Gastrocnemius medialis (tissue), 4 donors: ENCODE measurements around the gene MCOLN1. TPM values are rescaled to one million over a fixed set of nuclear protein-coding genes. Genes with fewer than 3 reads are reported as not detected.

Experiments
- ATAC-seq, 2 donors: fragments of 150-250 bp; one replicate each; pipeline ENCODE4 v1.9.1; 2016
- DNase-seq, 2 donors: peaks; one replicate each; pipeline ENCODE4 v3.0.0-alpha.2; 2019
- H3K27ac ChIP-seq, 4 donors: fragments of 200-600 bp; sonication (generic); 1 replicate in 1 of 4; 2 replicates in 3 of 4; pipeline ENCODE4 v1.5.1; 2016 to 2018; ENCODE audit warnings: mild to moderate bottlenecking in 2 of 4, moderate library complexity in 1 of 4
- H3K27me3 ChIP-seq, 3 donors: fragments of 200-600 bp; sonication (generic) in 2 of 3; 1 replicate in 1 of 3; 2 replicates in 2 of 3; pipeline versions ENCODE4 v1.5.1 to v1.6.0; 2016 to 2019; ENCODE audit warnings: mild to moderate bottlenecking in 1 of 3, moderate library complexity in 1 of 3
- H3K36me3 ChIP-seq, 2 donors: fragments of 200-600 bp; sonication (generic) in 1 of 2; one replicate each; pipeline ENCODE4 v1.5.1; 2017 to 2018
- H3K4me1 ChIP-seq, 2 donors: fragments of 200-600 bp; sonication (generic) in 1 of 2; one replicate each; pipeline ENCODE4 v1.5.1; 2016 to 2017; ENCODE audit warnings: mild to moderate bottlenecking in 2 of 2
- H3K4me3 ChIP-seq, 4 donors: fragments of 200-600 bp; sonication (generic) in 3 of 4; 1 replicate in 1 of 4; 2 replicates in 3 of 4; pipeline ENCODE4 v1.5.1; 2016 to 2019; ENCODE audit warnings: mild to moderate bottlenecking in 2 of 4
- H3K9me3 ChIP-seq, 3 donors: fragments of 200-600 bp; sonication (generic) in 2 of 3; 1 replicate in 1 of 3; 2 replicates in 2 of 3; pipeline ENCODE4 v1.5.1; 2016 to 2019
- POLR2A ChIP-seq, 2 donors: fragments of 450-650 bp; IDR thresholded peaks; one replicate each; pipeline ENCODE4 v1.6.1; 2017; ENCODE audit warnings: antibody characterized with exemption in 2 of 2, mild to moderate bottlenecking in 2 of 2, moderate library complexity in 2 of 2
- in situ Hi-C, 4 donors: fragments of 200-750 bp; cut with MboI; loops; one replicate each; pipeline versions ENCODE4 v1.15.0 to v1.8.0; 2017; ENCODE audit warnings: low sequenced_read_pairs in 4 of 4
- intact Hi-C: fragments of 100-400 bp; cut with DNase I; formaldehyde crosslinking; loops from one replicate; pipeline ENCODE4 v1.15.1; 2023; ENCODE audit warnings: low total_unique reads
- total RNA-seq, 4 donors: library from RNA; depleted of rRNA; stranded (reverse); fragments of >200 nt; gene quantifications; one replicate each; pipeline versions ENCODE4 v1.1.0 to v1.2.3, GENCODE V29; 2016
- TF ChIP-seq, protein P1 (sequence below), 5 experiments: fragments of 450-650 bp in 3 of 5; fragments of 200-600 bp in 2 of 5; sonication (generic) in 2 of 5; IDR thresholded peaks in 4 of 5; conservative IDR thresholded peaks in 1 of 5; 1 replicate in 4 of 5; 2 replicates in 1 of 5; pipeline ENCODE4 v1.5.1; 2016 to 2019; ENCODE audit warnings: antibody characterized with exemption in 5 of 5, mild to moderate bottlenecking in 3 of 5, moderate library complexity in 3 of 5

The MCOLN1 gene
- total RNA-seq, 4 donors from 2014 or later: 9.2 to 13.6 (median 11.5) TPM

DNA sequence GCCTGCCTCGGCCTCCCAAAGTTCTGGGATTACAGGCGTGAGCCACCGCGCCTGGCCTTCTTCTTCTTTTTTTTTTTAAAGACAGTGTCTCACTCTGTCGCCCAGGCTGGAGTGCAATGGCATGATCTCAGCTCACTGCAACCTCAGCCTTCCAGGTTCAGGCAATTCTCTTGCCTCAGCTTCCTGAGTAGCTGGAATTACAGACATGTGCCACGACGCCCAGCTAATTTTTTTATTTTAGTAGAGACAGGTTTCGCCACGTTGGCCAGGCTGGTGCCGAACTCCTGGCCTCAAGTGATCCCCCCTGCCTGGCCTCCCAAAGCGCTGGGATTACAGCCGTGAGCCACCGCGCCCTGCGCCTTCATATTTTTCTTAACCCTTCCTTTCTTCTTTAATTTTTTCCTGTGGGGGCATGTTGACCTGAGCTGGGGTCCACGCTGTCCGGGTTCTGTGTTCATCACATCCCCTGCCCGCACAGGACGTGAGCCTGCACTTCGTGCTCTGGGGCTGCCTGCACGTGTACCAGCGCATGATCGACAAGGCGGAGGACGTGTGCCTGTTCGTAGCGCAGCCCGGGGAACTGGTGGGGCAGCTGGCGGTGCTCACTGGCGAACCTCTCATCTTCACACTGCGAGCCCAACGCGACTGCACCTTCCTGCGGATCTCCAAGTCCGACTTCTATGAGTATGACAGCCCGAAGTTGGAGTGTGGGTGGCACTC, 27.2 kb downstream of the MCOLN1 start:
- Histone ChIP-seq H3K9me3 (no peaks in the 10 kb centered on the region), H3K27me3 (no peaks in the 10 kb centered on the region), H3K36me3 (peaks cover 0 to 17% of the 10 kb centered on the region in 2 donors), H3K27ac (no peak overlapping the region), H3K4me1 (no peaks in the 10 kb centered on the region), H3K4me3 (no peak overlapping the region)
- intact Hi-C loops (no loop called here), in situ Hi-C loops (loop anchor here in 1 of 4 donors (25.0 kb wide), 1 partner anchor 162 kb away; no protein-coding TSS in a partner anchor)
- no peak for TF ChIP-seq POLR2A (IDR thresholded peaks at IDR 0.05)
- TF ChIP-seq, protein P1, sequence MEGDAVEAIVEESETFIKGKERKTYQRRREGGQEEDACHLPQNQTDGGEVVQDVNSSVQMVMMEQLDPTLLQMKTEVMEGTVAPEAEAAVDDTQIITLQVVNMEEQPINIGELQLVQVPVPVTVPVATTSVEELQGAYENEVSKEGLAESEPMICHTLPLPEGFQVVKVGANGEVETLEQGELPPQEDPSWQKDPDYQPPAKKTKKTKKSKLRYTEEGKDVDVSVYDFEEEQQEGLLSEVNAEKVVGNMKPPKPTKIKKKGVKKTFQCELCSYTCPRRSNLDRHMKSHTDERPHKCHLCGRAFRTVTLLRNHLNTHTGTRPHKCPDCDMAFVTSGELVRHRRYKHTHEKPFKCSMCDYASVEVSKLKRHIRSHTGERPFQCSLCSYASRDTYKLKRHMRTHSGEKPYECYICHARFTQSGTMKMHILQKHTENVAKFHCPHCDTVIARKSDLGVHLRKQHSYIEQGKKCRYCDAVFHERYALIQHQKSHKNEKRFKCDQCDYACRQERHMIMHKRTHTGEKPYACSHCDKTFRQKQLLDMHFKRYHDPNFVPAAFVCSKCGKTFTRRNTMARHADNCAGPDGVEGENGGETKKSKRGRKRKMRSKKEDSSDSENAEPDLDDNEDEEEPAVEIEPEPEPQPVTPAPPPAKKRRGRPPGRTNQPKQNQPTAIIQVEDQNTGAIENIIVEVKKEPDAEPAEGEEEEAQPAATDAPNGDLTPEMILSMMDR (IDR thresholded peaks at IDR 0.05 in 4 of 5, conservative IDR thresholded peaks at IDR 0.05 in 1 of 5): no peak
- DNase-seq (no peak), ATAC-seq (no peak)

DNA sequence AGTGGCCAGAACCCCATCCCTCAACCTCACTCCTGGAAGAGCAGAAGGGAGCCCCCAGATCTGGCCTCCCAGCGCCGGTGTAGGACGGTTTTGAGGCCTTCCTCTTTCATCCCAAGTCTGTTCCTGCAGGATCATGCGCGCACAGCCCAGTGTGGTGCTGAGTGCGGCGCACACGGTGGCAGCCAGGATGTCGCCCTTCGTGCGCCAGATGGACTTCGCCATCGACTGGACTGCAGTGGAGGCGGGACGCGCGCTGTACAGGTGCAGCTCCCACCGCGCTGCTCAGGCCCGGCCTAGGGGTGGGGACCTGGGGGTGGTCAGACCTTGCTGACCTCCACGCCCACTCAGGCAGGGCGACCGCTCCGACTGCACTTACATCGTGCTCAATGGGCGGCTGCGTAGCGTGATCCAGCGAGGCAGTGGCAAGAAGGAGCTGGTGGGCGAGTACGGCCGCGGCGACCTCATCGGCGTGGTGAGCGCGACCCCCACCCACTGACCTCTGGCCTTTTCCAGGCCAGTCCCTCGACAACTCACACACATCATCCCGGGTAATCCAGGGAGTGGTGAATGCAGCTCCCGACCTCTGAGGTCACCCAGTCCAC, 27.8 kb downstream of the MCOLN1 start:
- no peak for ATAC-seq
- in situ Hi-C loops: no loop called here
- no peak for DNase-seq

GRCh38 chr19:7550987-7551761, 28.8 kb downstream of the MCOLN1 start:
- H3K27me3 ChIP-seq: no peaks in the 10 kb centered on the region
- TF ChIP-seq POLR2A (IDR thresholded peaks at IDR 0.05): no peak
- H3K4me3 ChIP-seq: peak overlapping the region; percentile 38 to 49 (median 39)
- peak overlapping the region; percentile 41 to 73 (median 51) for H3K27ac ChIP-seq
- no peaks in the 10 kb centered on the region for H3K4me1 ChIP-seq
- DNase-seq (peak; percentile 59 to 85), ATAC-seq (peak; percentile 100)
- intact Hi-C loops: loop anchor here (1.0 kb wide), 1 partner anchor 16 kb away; the partner anchor contains the start of gene PNPLA6
- peaks cover 0 to 28% of the 10 kb centered on the region in 2 donors for H3K36me3 ChIP-seq
- no peaks in the 10 kb centered on the region for H3K9me3 ChIP-seq
- in situ Hi-C loops: no loop called here

More for the DNA sequence above, 27.8 kb downstream of the MCOLN1 start:
- Histone ChIP-seq H3K36me3 (peaks cover 0 to 24% of the 10 kb centered on the region in 2 donors), H3K4me3 (no peak overlapping the region), H3K9me3 (no peaks in the 10 kb centered on the region), H3K4me1 (no peaks in the 10 kb centered on the region), H3K27ac (peak overlapping the region in 1 of 4 donors; percentile 73), H3K27me3 (no peaks in the 10 kb centered on the region)
- no peak for TF ChIP-seq POLR2A (IDR thresholded peaks at IDR 0.05)
- TF ChIP-seq, protein P1 (IDR thresholded peaks at IDR 0.05 in 4 of 5, conservative IDR thresholded peaks at IDR 0.05 in 1 of 5): no peak
- intact Hi-C loops: no loop called here

DNA sequence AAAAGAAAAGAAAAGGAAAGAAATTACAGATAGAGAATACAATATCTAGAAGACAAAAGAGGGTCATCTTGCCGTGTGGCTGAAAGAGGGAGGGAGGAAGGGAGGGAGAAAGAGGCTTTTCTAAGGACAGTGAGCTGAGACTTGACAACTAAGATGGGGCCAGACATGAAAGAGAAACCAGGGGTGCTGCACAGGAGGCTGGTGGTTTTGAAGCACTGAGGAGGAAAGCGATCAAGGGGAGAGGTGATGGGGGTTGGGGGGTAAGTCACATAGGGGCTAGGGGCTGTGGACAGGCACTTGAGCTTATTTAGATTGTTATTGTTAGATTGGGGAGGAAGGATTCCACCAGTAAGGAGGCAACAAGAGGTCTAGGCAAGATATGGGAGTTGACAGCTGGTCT, 30.4 kb downstream of the MCOLN1 start:
- no peak overlapping the region for H3K27ac ChIP-seq
- H3K27me3 ChIP-seq: no peaks in the 10 kb centered on the region
- in situ Hi-C loops (no loop called here), intact Hi-C loops (no loop called here)
- no peak for ATAC-seq
- H3K4me3 ChIP-seq: no peak overlapping the region
- no peak for DNase-seq
- H3K4me1 ChIP-seq: no peaks in the 10 kb centered on the region
- TF ChIP-seq, protein P1 (IDR thresholded peaks at IDR 0.05 in 4 of 5, conservative IDR thresholded peaks at IDR 0.05 in 1 of 5): no peak
- no peak for TF ChIP-seq POLR2A (IDR thresholded peaks at IDR 0.05)
- no peaks in the 10 kb centered on the region for H3K9me3 ChIP-seq
- H3K36me3 ChIP-seq: peaks cover 0 to 44% of the 10 kb centered on the region in 2 donors

- Histone ChIP-seq H3K27ac (no peak overlapping the region), H3K4me1 (no peaks in the 10 kb centered on the region), H3K9me3 (no peaks in the 10 kb centered on the region), H3K27me3 (no peaks in the 10 kb centered on the region), H3K4me3 (no peak overlapping the region), H3K36me3 (peaks cover 0 to 60% of the 10 kb centered on the region in 2 donors)
- in situ Hi-C loops: no loop called here
- TF ChIP-seq, protein P1 (IDR thresholded peaks at IDR 0.05 in 4 of 5, conservative IDR thresholded peaks at IDR 0.05 in 1 of 5): no peak
- no peak for TF ChIP-seq POLR2A (IDR thresholded peaks at IDR 0.05)
- ATAC-seq: no peak
- DNase-seq: no peak
- intact Hi-C loops: no loop called here
These were observed 32.1 kb downstream of the MCOLN1 start for GRCh38 chr19:7554565-7554964.
